DOHH2 (cell line): ENCODE measurements around the gene CDH4.

Experiments
- H3F3A ChIP-seq: fragments of 200-600 bp; sonication (generic), shearing (Covaris generic); 2 replicates; pipeline ENCODE4 v1.6.0; 2016; ENCODE audit warnings: antibody characterized with exemption, mild to moderate bottlenecking; ENCODE audit not compliant: control insufficient read depth, insufficient read depth
- H3K27ac ChIP-seq: fragments of 200-600 bp; sonication (generic); 2 replicates; pipeline ENCODE4 v1.5.1; 2014; ENCODE audit warnings: low read depth, mild to moderate bottlenecking, low read length, moderate library complexity
- H3K27me3 ChIP-seq: fragments of 200-600 bp; sonication (generic); 2 replicates; pipeline ENCODE4 v1.6.1; 2014; ENCODE audit warnings: mild to moderate bottlenecking, low read length, mixed read lengths; ENCODE audit not compliant: control insufficient read depth
- H3K36me3 ChIP-seq: fragments of 200-600 bp; sonication (generic); 2 replicates; pipeline ENCODE4 v1.6.1; 2014; ENCODE audit warnings: mild to moderate bottlenecking, low read length, moderate library complexity, mixed read lengths; ENCODE audit not compliant: control insufficient read depth
- H3K4me1 ChIP-seq: fragments of 200-600 bp; sonication (generic); 2 replicates; pipeline ENCODE4 v1.6.1; 2014; ENCODE audit warnings: mild to moderate bottlenecking, low read length, mixed read lengths; ENCODE audit not compliant: control insufficient read depth
- H3K4me2 ChIP-seq: fragments of 200-600 bp; sonication (generic); 2 replicates; pipeline ENCODE4 v1.6.0; 2014; ENCODE audit warnings: mild to moderate bottlenecking, low read length, moderate library complexity
- H3K4me3 ChIP-seq: fragments of 200-600 bp; sonication (generic); 2 replicates; pipeline ENCODE4 v1.5.1; 2014; ENCODE audit warnings: mild to moderate bottlenecking, low read length, mixed read lengths
- H3K79me2 ChIP-seq: fragments of 200-600 bp; sonication (generic); 2 replicates; pipeline ENCODE4 v1.6.1; 2014; ENCODE audit warnings: mild to moderate bottlenecking, low read length, mixed read lengths; ENCODE audit not compliant: control insufficient read depth
- H3K9me2 ChIP-seq: fragments of 200-600 bp; sonication (generic); replicated peaks from 2 replicates; pipeline ENCODE4 v1.6.1; 2014; ENCODE audit warnings: mild to moderate bottlenecking, low read length, mixed read lengths; ENCODE audit not compliant: control insufficient read depth
- H3K9me3 ChIP-seq: fragments of 200-600 bp; sonication (generic); 2 replicates; pipeline ENCODE4 v1.6.1; 2014; ENCODE audit warnings: antibody characterized with exemption, low read length, mixed read lengths; ENCODE audit not compliant: control insufficient read depth, insufficient read depth
- H4K20me1 ChIP-seq: fragments of 200-600 bp; sonication (generic); 2 replicates; pipeline ENCODE4 v1.6.0; 2014; ENCODE audit warnings: low read depth, mild to moderate bottlenecking, antibody characterized with exemption, low read length, moderate library complexity; ENCODE audit not compliant: control insufficient read depth, insufficient read depth
- CTCF ChIP-seq: fragments of 200-600 bp; sonication (generic); IDR thresholded peaks from one replicate; pipeline ENCODE4 v1.5.1; 2014; ENCODE audit warnings: antibody characterized with exemption, mild to moderate bottlenecking, low read depth, low read length; ENCODE audit not compliant: poor library complexity, severe bottlenecking
- EZH2phosphoT487 ChIP-seq: fragments of 200-600 bp; sonication (generic); IDR thresholded peaks from 2 replicates; pipeline ENCODE4 v1.6.1; 2017; ENCODE audit warnings: borderline replicate concordance, mild to moderate bottlenecking, antibody characterized with exemption, low read length, moderate library complexity, mixed read lengths

The CDH4 gene

GRCh38 chr20:61558726-61559125, 306.7 kb downstream of the CDH4 start:
- no peak overlapping the region for H3K27ac ChIP-seq
- H3K4me1 ChIP-seq, result no peaks in the 10 kb centered on the region
- H4K20me1 ChIP-seq, result no peaks in the 10 kb centered on the region
- no peaks in the 10 kb centered on the region for H3K9me2 ChIP-seq
- no peak overlapping the region for H3K4me2 ChIP-seq
- H3K4me3 ChIP-seq, result no peak overlapping the region
- H3K9me3 ChIP-seq, result no peaks in the 10 kb centered on the region
- H3K36me3 ChIP-seq, result no peaks in the 10 kb centered on the region
- no peaks in the 10 kb centered on the region for H3F3A ChIP-seq
- H3K79me2 ChIP-seq, result no peaks in the 10 kb centered on the region
- no peaks in the 10 kb centered on the region for H3K27me3 ChIP-seq
- TF ChIP-seq CTCF (no peak), EZH2phosphoT487 (no peak)

- TF ChIP-seq EZH2phosphoT487, result no peak
- TF ChIP-seq CTCF, result no peak
- Histone ChIP-seq H3K27me3 (no peaks in the 10 kb centered on the region), H3K4me3 (no peak overlapping the region), H3K9me3 (no peaks in the 10 kb centered on the region), H3F3A (no peaks in the 10 kb centered on the region), H3K4me1 (no peaks in the 10 kb centered on the region), H3K36me3 (no peaks in the 10 kb centered on the region), H4K20me1 (no peaks in the 10 kb centered on the region), H3K4me2 (no peak overlapping the region), H3K79me2 (no peaks in the 10 kb centered on the region), H3K9me2 (no peaks in the 10 kb centered on the region), H3K27ac (no peak overlapping the region)
Measured at GRCh38 chr20:61559706-61560315, 307.8 kb downstream of the CDH4 start.

- no peaks in the 10 kb centered on the region for H3F3A ChIP-seq
- no peaks in the 10 kb centered on the region for H3K4me1 ChIP-seq
- H3K27me3 ChIP-seq, result no peaks in the 10 kb centered on the region
- H3K9me3 ChIP-seq, result no peaks in the 10 kb centered on the region
- no peak overlapping the region for H3K4me2 ChIP-seq
- no peaks in the 10 kb centered on the region for H4K20me1 ChIP-seq
- TF ChIP-seq EZH2phosphoT487, result no peak
- peak; percentile 25 for TF ChIP-seq CTCF
- no peaks in the 10 kb centered on the region for H3K9me2 ChIP-seq
- no peaks in the 10 kb centered on the region for H3K79me2 ChIP-seq
- no peak overlapping the region for H3K27ac ChIP-seq
- no peaks in the 10 kb centered on the region for H3K36me3 ChIP-seq
- no peak overlapping the region for H3K4me3 ChIP-seq
Measured at GRCh38 chr20:61560361-61560853, 308.3 kb downstream of the CDH4 start.
